Skeletal muscle tissue (tissue), 4 donors: Measurements from ENCODE around the gene KIF16B. TPM values are rescaled to one million over a fixed set of nuclear protein-coding genes. Genes with fewer than 3 reads are reported as not detected.

Source experiments
- H3K27ac ChIP-seq: one replicate; pipeline ENCODE4 v1.7.0; 2013; ENCODE audit warnings: mild to moderate bottlenecking, low read depth, low read length, inconsistent platforms
- H3K27me3 ChIP-seq, 3 donors: one replicate each; pipeline ENCODE4 v1.7.0; 2013; ENCODE audit warnings: low read length in 3 of 3; ENCODE audit not compliant: control insufficient read depth in 3 of 3, insufficient read depth in 3 of 3
- H3K36me3 ChIP-seq, 3 donors: one replicate each; pipeline ENCODE4 v1.7.0; 2013; ENCODE audit warnings: low read length in 3 of 3; ENCODE audit not compliant: control insufficient read depth in 3 of 3, insufficient read depth in 3 of 3
- H3K4me1 ChIP-seq, 3 donors: one replicate each; pipeline ENCODE4 v1.7.0; 2013; ENCODE audit warnings: low read length in 3 of 3, mild to moderate bottlenecking in 3 of 3; ENCODE audit not compliant: control insufficient read depth in 3 of 3, insufficient read depth in 3 of 3
- H3K4me3 ChIP-seq, 3 donors: one replicate each; pipeline ENCODE4 v1.7.0; 2013; ENCODE audit warnings: low read length in 3 of 3
- H3K9ac ChIP-seq, 3 donors: one replicate each; pipeline ENCODE4 v1.7.0; 2013; ENCODE audit warnings: low read length in 3 of 3, mild to moderate bottlenecking in 3 of 3, moderate library complexity in 2 of 3, low read depth in 1 of 3
- H3K9me3 ChIP-seq, 3 donors: one replicate each; pipeline ENCODE4 v1.7.0; 2013; ENCODE audit warnings: low read length in 3 of 3; ENCODE audit not compliant: control insufficient read depth in 3 of 3
- total RNA-seq: library from RNA; depleted of rRNA; stranded (reverse); fragments of >200 nt; gene quantifications from one replicate; pipeline ENCODE4 v1.2.3, GENCODE V29; 2014
- donor health status: Osteomylitis.

The KIF16B gene
- total RNA-seq, 1 donor from 2014 or later, result 42.8 TPM

DNA sequence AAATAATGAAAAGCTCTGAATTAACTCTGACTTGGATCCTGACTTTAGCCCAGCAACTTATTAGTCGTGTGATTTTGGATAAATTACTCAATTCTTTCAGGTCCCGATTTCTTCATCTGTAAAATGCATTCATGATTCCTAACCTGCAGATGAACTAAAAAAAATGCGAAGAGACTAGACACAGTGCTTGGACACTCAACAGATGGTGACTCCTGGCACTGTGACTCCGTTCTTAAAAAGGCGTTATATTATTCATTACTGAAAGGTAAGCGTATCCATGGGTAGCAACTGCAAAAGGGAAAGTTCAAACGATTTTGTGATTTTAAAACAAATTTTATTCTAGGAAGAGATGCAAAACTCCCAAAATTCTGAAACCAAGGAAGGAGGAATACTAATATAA, 226.3 kb downstream of the KIF16B start:
- Histone ChIP-seq H3K9me3 (no peaks in the 10 kb centered on the region), H3K27ac (no peak overlapping the region), H3K36me3 (peaks cover 0 to 3% (median 0%) of the 10 kb centered on the region in 3 donors), H3K4me1 (peaks cover 22 to 25% (median 25%) of the 10 kb centered on the region in 3 donors), H3K9ac (no peak overlapping the region), H3K27me3 (no peaks in the 10 kb centered on the region), H3K4me3 (no peak overlapping the region)

- Histone ChIP-seq H3K27me3 (no peaks in the 10 kb centered on the region), H3K9ac (no peak overlapping the region), H3K27ac (no peak overlapping the region), H3K4me1 (no peaks in the 10 kb centered on the region), H3K9me3 (no peaks in the 10 kb centered on the region), H3K4me3 (no peak overlapping the region), H3K36me3 (peaks cover 0 to 18% (median 3%) of the 10 kb centered on the region in 3 donors)
Measured at GRCh38 chr20:16337707-16338106, 235.5 kb downstream of the KIF16B start.

- H3K9me3 ChIP-seq, result no peaks in the 10 kb centered on the region
- peak overlapping the region in 1 of 3 donors; percentile 7 for H3K9ac ChIP-seq
- H3K36me3 ChIP-seq, result no peaks in the 10 kb centered on the region
- H3K4me1 ChIP-seq, result peaks cover 0 to 4% (median 0%) of the 10 kb centered on the region in 3 donors
- H3K27me3 ChIP-seq, result no peaks in the 10 kb centered on the region
- no peak overlapping the region for H3K27ac ChIP-seq
- H3K4me3 ChIP-seq, result no peak overlapping the region
Measured at GRCh38 chr20:16327606-16328005, 245.6 kb downstream of the KIF16B start.

GRCh38 chr20:16321291-16321690, 252.0 kb downstream of the KIF16B start:
- no peak overlapping the region for H3K4me3 ChIP-seq
- H3K27ac ChIP-seq, result no peak overlapping the region
- no peaks in the 10 kb centered on the region for H3K4me1 ChIP-seq

GRCh38 chr20:16317445-16318362, 255.5 kb downstream of the KIF16B start:
- no peaks in the 10 kb centered on the region for H3K9me3 ChIP-seq
- H3K27me3 ChIP-seq, result no peaks in the 10 kb centered on the region
- no peaks in the 10 kb centered on the region for H3K4me1 ChIP-seq
- H3K9ac ChIP-seq, result no peak overlapping the region
- H3K27ac ChIP-seq, result no peak overlapping the region
- H3K36me3 ChIP-seq, result peaks cover 0 to 10% (median 0%) of the 10 kb centered on the region in 3 donors
- H3K4me3 ChIP-seq, result peak overlapping the region in 1 of 3 donors; percentile 17

More at GRCh38 chr20:16321291-16321690, 252.0 kb downstream of the KIF16B start:
- Histone ChIP-seq H3K36me3 (peaks cover 0 to 4% (median 0%) of the 10 kb centered on the region in 3 donors), H3K9ac (no peak overlapping the region), H3K27me3 (no peaks in the 10 kb centered on the region), H3K9me3 (no peaks in the 10 kb centered on the region)

DNA sequence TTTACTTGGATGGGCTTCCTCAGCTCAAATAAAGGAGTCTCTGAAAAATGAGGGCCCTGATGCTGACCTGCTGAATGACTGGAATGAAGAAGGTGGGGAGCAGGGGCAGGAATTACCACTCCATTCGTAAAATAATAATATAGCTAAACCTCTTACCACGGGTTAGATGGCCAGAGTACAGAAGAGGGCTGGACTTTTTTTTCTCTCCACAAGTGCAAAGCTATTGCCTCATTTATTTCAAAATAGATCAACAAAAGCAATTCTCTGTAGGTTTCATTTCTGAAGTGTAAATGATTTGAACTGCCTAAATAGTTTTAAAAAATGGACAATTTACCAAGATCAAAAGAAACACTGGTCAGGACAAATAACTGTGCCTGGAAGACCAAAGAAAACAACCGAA, 256.7 kb downstream of the KIF16B start:
- Histone ChIP-seq H3K36me3 (peaks cover 0 to 15% (median 0%) of the 10 kb centered on the region in 3 donors), H3K4me1 (no peaks in the 10 kb centered on the region), H3K27me3 (no peaks in the 10 kb centered on the region), H3K9me3 (no peaks in the 10 kb centered on the region), H3K9ac (no peak overlapping the region), H3K27ac (no peak overlapping the region), H3K4me3 (no peak overlapping the region)

DNA sequence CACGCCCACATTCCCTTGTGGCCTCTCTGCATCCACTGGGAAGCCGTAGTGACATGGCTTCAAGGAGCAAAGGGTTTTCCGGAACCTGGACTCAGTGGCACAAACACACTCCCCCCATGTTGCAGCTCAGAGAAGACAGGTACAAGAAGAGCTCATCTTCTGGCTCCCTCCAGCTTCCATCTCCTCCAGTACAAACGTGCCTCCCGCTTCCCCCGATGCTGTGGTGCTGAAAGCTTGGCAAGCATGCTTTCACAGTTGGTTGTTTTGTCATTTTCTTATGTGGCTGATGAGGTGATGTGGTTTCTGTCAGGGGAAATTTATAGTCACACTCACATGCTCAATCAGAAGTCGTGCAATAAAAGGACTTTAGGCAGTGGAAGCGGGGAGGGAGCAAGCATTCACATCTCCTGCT, 258.5 kb downstream of the KIF16B start:
- no peaks in the 10 kb centered on the region for H3K4me1 ChIP-seq
- no peak overlapping the region for H3K9ac ChIP-seq
- H3K4me3 ChIP-seq, result no peak overlapping the region
- H3K27me3 ChIP-seq, result no peaks in the 10 kb centered on the region
- no peaks in the 10 kb centered on the region for H3K9me3 ChIP-seq
- H3K27ac ChIP-seq, result no peak overlapping the region
- H3K36me3 ChIP-seq, result peaks cover 0 to 17% (median 0%) of the 10 kb centered on the region in 3 donors

DNA sequence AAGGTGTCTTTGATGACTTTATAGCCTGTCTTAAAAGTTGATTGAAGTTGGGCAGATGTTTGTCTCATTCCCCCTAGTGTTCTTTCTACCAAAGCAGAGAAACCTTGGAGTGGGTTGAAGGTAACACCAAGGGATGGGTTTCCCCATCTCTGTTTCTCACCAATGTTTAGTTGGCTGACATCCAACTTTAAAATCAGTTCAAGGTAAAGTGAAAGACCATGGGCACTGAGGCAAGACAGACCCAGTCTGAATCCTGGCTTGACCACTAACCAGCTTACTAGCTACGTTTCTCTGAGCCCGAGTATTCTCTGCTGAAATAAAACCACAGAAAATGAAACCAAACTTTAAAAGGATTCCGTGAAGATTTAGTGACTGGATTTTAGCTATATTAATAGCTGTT, 258.9 kb downstream of the KIF16B start:
- no peak overlapping the region for H3K27ac ChIP-seq
- no peaks in the 10 kb centered on the region for H3K27me3 ChIP-seq
- no peaks in the 10 kb centered on the region for H3K4me1 ChIP-seq
- no peaks in the 10 kb centered on the region for H3K9me3 ChIP-seq
- no peak overlapping the region for H3K9ac ChIP-seq
- H3K4me3 ChIP-seq, result no peak overlapping the region
- H3K36me3 ChIP-seq, result peaks cover 0 to 17% (median 0%) of the 10 kb centered on the region in 3 donors

- no peak overlapping the region for H3K9ac ChIP-seq
- no peaks in the 10 kb centered on the region for H3K27me3 ChIP-seq
- H3K9me3 ChIP-seq, result no peaks in the 10 kb centered on the region
- H3K27ac ChIP-seq, result no peak overlapping the region
- no peak overlapping the region for H3K4me3 ChIP-seq
- H3K36me3 ChIP-seq, result peaks cover 0 to 17% (median 0%) of the 10 kb centered on the region in 3 donors
- H3K4me1 ChIP-seq, result peaks cover 0 to 2% (median under 1%) of the 10 kb centered on the region in 3 donors
Measured at GRCh38 chr20:16313917-16314316, 259.3 kb downstream of the KIF16B start.

DNA sequence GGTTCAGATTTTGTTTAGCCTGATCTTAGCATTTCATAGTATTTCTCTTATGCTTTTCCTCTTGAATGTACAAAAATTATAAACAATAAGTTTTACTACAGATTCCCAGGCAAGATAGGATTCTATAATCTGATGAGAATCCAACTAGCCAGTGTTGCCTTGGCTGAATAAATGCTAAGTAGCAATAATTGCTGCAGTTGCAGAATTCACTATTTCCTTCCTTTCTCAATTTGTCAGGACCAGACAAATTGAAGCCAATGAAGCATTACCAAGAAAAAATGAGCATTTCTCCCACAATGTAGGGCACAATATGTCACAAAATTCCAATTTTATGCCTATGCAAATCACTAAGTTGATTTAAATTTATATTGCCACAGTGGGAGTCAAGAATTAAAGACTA, 260.2 kb downstream of the KIF16B start:
- no peak overlapping the region for H3K27ac ChIP-seq
- no peaks in the 10 kb centered on the region for H3K27me3 ChIP-seq
- no peak overlapping the region for H3K4me3 ChIP-seq
- H3K9ac ChIP-seq, result no peak overlapping the region
- peaks cover 0 to 3% (median 2%) of the 10 kb centered on the region in 3 donors for H3K4me1 ChIP-seq
- no peaks in the 10 kb centered on the region for H3K9me3 ChIP-seq
- H3K36me3 ChIP-seq, result peaks cover 0 to 17% (median 0%) of the 10 kb centered on the region in 3 donors
